K562 (cell line): Measurements from ENCODE around the gene FNDC4. TPM values are rescaled to one million over a fixed set of nuclear protein-coding genes. Genes with fewer than 3 reads are reported as not detected.

Experiments used
- ATF3 ChIP-seq, 2 experiments: fragments of 450-650 bp in 1 of 2; sonication (generic) in 1 of 2; formaldehyde crosslinking in 1 of 2; IDR thresholded peaks in 1 of 2; conservative IDR thresholded peaks in 1 of 2; 2 replicates each; pipeline versions ENCODE4 v1.6.1 to v1.8.1; 2016 to 2023; ENCODE audit warnings: mild to moderate bottlenecking in 2 of 2, moderate library complexity in 2 of 2, inconsistent platforms in 1 of 2, missing genetic modification reagents in 1 of 2
- BDP1 ChIP-seq: IDR thresholded peaks from 3 replicates; pipeline ENCODE4 v1.6.1; 2011; ENCODE audit not compliant: insufficient read length, insufficient read depth
- CBX5 ChIP-seq: IDR thresholded peaks from 2 replicates; pipeline ENCODE4 v1.6.1; 2014; ENCODE audit warnings: low read depth, borderline replicate concordance
- E2F6 ChIP-seq, 2 experiments: IDR thresholded peaks; 2 replicates each; pipeline ENCODE4 v1.6.1; 2011; ENCODE audit warnings: borderline replicate concordance in 1 of 2, control low read depth in 1 of 2, low read depth in 1 of 2, low read length in 1 of 2, mild to moderate bottlenecking in 1 of 2, mixed read lengths in 1 of 2, moderate library complexity in 1 of 2; ENCODE audit not compliant: insufficient read depth in 1 of 2, insufficient read length in 1 of 2, poor library complexity in 1 of 2, severe bottlenecking in 1 of 2; ENCODE audit errors: extremely low read depth in 1 of 2
- EP300 ChIP-seq: IDR thresholded peaks from 2 replicates; pipeline ENCODE4 v1.6.1; 2012; ENCODE audit warnings: low read length, improper control_type of control experiment
- FOXA1 ChIP-seq: fragments of 450-650 bp; IDR thresholded peaks from 2 replicates; pipeline ENCODE4 v1.6.1; 2016; ENCODE audit warnings: mild to moderate bottlenecking, borderline replicate concordance
- PHTF2 ChIP-seq: fragments of 250-450 bp; sonication (Bioruptor Pico); IDR thresholded peaks from 2 replicates; pipeline ENCODE4 v1.5.0; 2021; ENCODE audit warnings: mild to moderate bottlenecking
- RNF2 ChIP-seq: sonication (generic); IDR thresholded peaks from 2 replicates; pipeline ENCODE4 v1.6.1; 2016
- SMARCC2 ChIP-seq: fragments of 450-650 bp; IDR thresholded peaks from 2 replicates; pipeline ENCODE4 v1.6.1; 2017; ENCODE audit warnings: antibody characterized with exemption, moderate library complexity, mild to moderate bottlenecking, low read depth
- SMARCE1 ChIP-seq: fragments of 450-650 bp; IDR thresholded peaks from 2 replicates; pipeline ENCODE4 v1.7.1; 2016; ENCODE audit warnings: mild to moderate bottlenecking
- TRIM25 ChIP-seq: fragments of 450-650 bp; IDR thresholded peaks from 2 replicates; pipeline ENCODE4 v1.7.0; 2016; ENCODE audit warnings: borderline replicate concordance
- U2AF2 ChIP-seq: fragments of 200-400 bp; formaldehyde crosslinking; optimal IDR thresholded peaks from 2 replicates; pipeline ENCODE3; 2017; ENCODE audit warnings: low read depth, mild to moderate bottlenecking, low read length
- UBTF ChIP-seq, 2 experiments: IDR thresholded peaks; 2 replicates each; pipeline ENCODE4 v1.6.1; 2012; ENCODE audit warnings: improper control_type of control experiment in 2 of 2, low read depth in 2 of 2, low read length in 2 of 2, borderline replicate concordance in 1 of 2
- ZNF146 ChIP-seq: IDR thresholded peaks from one replicate; pipeline ENCODE4 v1.6.1; 2018; ENCODE audit warnings: missing compliant biosample characterization; ENCODE audit not compliant: unreplicated experiment
- ZNF449 ChIP-seq: fragments of 250-450 bp; sonication (Bioruptor Pico); IDR thresholded peaks from 2 replicates; pipeline ENCODE4 v1.8.0; 2022; ENCODE audit warnings: moderate library complexity, mild to moderate bottlenecking, inconsistent platforms
- ZNF518B ChIP-seq: fragments of 250-450 bp; sonication (Bioruptor Pico); IDR thresholded peaks from 2 replicates; pipeline ENCODE4 v1.5.0; 2021; ENCODE audit warnings: mild to moderate bottlenecking, moderate library complexity
- ZSCAN29 ChIP-seq: fragments of 450-650 bp; IDR thresholded peaks from 2 replicates; pipeline ENCODE4 v1.6.1; 2017
- polyA plus RNA-seq, 8 experiments: library from polyadenylated mRNA; depleted of rRNA in 4 of 8; stranded (reverse) in 5 of 8; unstranded in 3 of 8; fragments of >200 nt; fragmentation: Nextera tagmentation in 2 of 8; fragmentation: Illumina TruSeq in 1 of 8; extraction: Ambion mirVana in 2 of 8; extraction: Trizol in 1 of 8; gene quantifications; 2 replicates each; pipeline versions ENCODE4 v1.2.1 to v1.2.3, GENCODE V29; 2011 to 2014; ENCODE audit warnings: inconsistent platforms in 1 of 8, missing spikeins in 1 of 8
- total RNA-seq, 7 experiments: library from RNA; depleted of rRNA in 6 of 7; stranded (reverse); fragments of >200 nt in 6 of 7; fragmentation: Illumina TruSeq in 2 of 7; extraction: Trizol in 2 of 7; gene quantifications; 2 replicates each; pipeline versions ENCODE4 v1.2.1 to v1.2.3, GENCODE V29; 2011 to 2021; ENCODE audit warnings: low replicate concordance in 1 of 7

The FNDC4 gene
- total and polyA plus RNA-seq, 9 of the 15 experiments (the other 6 are each of a cell fraction or from before 2014, with no cell fraction given) = 0.28 to 4.9 (median 2.3) TPM

GRCh38 chr2:27527182-27527581, 32.2 kb upstream of the FNDC4 start (continued):
- no peak for TF ChIP-seq ZNF518B (CRISPR knock-in tag)
- TF ChIP-seq SMARCE1 = peak; percentile 80
- no peak for TF ChIP-seq U2AF2
- no peak for TF ChIP-seq ZNF449 (CRISPR knock-in tag)
- TF ChIP-seq ATF3 (IDR thresholded peaks at IDR 0.05) = peak; percentile 93
- TF ChIP-seq ATF3 (CRISPR knock-in tag; conservative IDR thresholded peaks at IDR 0.05) = no peak
- no peak for TF ChIP-seq ZSCAN29
- no peak for TF ChIP-seq RNF2
- peak; percentile 71; the same call in 1 of the 2 replicates for TF ChIP-seq SMARCC2
- TF ChIP-seq UBTF (IDR thresholded peaks at IDR 0.05; ENCODE audit: borderline replicate concordance in 1 of 2, low read depth in 2 of 2, low read length in 2 of 2) = no peak
- TF ChIP-seq PHTF2 (CRISPR knock-in tag) = no peak
- no peak for TF ChIP-seq BDP1
- TF ChIP-seq TRIM25 = no peak
- TF ChIP-seq E2F6 (IDR thresholded peaks at IDR 0.05; ENCODE audit: borderline replicate concordance in 1 of 2, extremely low read depth in 1 of 2, insufficient read depth in 1 of 2, insufficient read length in 1 of 2, low read depth in 1 of 2, low read length in 1 of 2, poor library complexity in 1 of 2, severe bottlenecking in 1 of 2) = no peak
- no peak for TF ChIP-seq CBX5
- peak; percentile 41; the same call in 1 of the 2 replicates for TF ChIP-seq EP300
- no peak for TF ChIP-seq FOXA1
- TF ChIP-seq ZNF146 = no peak
